HL-60 (cell line): ENCODE measurements around the gene EZH1.

Experiments used
- GABPA ChIP-seq: IDR thresholded peaks from 2 replicates; pipeline ENCODE4 v1.6.1; 2012; ENCODE audit warnings: low read depth
- POLR2AphosphoS5 ChIP-seq: IDR thresholded peaks from 2 replicates; pipeline ENCODE4 v1.6.1; 2012; ENCODE audit warnings: low read depth
- TF ChIP-seq, protein P1 (sequence below): IDR thresholded peaks from one replicate; pipeline ENCODE4 v1.5.1; 2011; ENCODE audit warnings: low read length, control low read depth, inconsistent platforms; ENCODE audit not compliant: insufficient read depth
- TF ChIP-seq, protein P2 (sequence below): IDR thresholded peaks from 2 replicates; pipeline ENCODE4 v1.6.1; 2012; ENCODE audit warnings: low read depth; ENCODE audit not compliant: insufficient replicate concordance

GRCh38 chr17:42743595-42744282 lies 1.1 kb downstream of the EZH1 start:
- TF ChIP-seq, protein P1, sequence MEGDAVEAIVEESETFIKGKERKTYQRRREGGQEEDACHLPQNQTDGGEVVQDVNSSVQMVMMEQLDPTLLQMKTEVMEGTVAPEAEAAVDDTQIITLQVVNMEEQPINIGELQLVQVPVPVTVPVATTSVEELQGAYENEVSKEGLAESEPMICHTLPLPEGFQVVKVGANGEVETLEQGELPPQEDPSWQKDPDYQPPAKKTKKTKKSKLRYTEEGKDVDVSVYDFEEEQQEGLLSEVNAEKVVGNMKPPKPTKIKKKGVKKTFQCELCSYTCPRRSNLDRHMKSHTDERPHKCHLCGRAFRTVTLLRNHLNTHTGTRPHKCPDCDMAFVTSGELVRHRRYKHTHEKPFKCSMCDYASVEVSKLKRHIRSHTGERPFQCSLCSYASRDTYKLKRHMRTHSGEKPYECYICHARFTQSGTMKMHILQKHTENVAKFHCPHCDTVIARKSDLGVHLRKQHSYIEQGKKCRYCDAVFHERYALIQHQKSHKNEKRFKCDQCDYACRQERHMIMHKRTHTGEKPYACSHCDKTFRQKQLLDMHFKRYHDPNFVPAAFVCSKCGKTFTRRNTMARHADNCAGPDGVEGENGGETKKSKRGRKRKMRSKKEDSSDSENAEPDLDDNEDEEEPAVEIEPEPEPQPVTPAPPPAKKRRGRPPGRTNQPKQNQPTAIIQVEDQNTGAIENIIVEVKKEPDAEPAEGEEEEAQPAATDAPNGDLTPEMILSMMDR, result no peak
- TF ChIP-seq, protein P2, sequence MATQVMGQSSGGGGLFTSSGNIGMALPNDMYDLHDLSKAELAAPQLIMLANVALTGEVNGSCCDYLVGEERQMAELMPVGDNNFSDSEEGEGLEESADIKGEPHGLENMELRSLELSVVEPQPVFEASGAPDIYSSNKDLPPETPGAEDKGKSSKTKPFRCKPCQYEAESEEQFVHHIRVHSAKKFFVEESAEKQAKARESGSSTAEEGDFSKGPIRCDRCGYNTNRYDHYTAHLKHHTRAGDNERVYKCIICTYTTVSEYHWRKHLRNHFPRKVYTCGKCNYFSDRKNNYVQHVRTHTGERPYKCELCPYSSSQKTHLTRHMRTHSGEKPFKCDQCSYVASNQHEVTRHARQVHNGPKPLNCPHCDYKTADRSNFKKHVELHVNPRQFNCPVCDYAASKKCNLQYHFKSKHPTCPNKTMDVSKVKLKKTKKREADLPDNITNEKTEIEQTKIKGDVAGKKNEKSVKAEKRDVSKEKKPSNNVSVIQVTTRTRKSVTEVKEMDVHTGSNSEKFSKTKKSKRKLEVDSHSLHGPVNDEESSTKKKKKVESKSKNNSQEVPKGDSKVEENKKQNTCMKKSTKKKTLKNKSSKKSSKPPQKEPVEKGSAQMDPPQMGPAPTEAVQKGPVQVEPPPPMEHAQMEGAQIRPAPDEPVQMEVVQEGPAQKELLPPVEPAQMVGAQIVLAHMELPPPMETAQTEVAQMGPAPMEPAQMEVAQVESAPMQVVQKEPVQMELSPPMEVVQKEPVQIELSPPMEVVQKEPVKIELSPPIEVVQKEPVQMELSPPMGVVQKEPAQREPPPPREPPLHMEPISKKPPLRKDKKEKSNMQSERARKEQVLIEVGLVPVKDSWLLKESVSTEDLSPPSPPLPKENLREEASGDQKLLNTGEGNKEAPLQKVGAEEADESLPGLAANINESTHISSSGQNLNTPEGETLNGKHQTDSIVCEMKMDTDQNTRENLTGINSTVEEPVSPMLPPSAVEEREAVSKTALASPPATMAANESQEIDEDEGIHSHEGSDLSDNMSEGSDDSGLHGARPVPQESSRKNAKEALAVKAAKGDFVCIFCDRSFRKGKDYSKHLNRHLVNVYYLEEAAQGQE, result no peak
- TF ChIP-seq POLR2AphosphoS5 (no peak), GABPA (no peak)
